ENCODE measurements around the gene BRI3. TPM values are rescaled to one million over a fixed set of nuclear protein-coding genes. Genes with fewer than 3 reads are reported as not detected.
"Not testable (repeated sequence)": the region's sequence is repeated elsewhere in the genome, so short reads cannot be mapped to it uniquely, and the experiment has no call there.

Gene BRI3
- polyA plus RNA-seq, 3 donors: 88.9 to 102 (median 102) TPM

DNA sequence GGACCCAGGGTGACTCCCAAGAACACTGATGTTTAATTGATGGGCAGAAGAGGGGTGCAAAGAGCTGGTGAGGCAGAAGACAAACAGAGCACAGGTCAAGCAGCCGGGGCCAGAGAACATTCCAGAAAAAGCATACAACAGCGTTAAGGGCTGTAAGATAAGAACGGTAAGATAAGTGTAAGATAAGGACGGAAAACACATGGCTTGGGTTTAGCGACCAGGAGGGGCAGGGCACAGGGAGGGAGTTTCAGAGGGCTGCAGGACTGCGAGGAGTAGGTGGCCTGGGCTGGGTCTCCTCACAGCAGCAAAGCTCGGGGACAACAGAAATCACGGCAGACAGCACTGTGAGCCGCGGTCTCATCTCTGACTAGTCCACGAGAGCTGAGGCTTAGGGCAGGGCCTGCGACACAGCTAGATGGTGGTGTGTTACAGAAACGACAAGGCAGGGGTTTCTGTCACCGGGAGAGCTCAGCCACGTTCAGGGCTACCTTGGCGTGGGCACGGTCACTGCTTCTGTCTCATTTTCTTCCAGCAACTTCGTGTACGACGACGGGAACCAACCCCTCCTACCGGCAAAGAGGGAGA, 24.6 kb downstream of the BRI3 start:
- DNase-seq: no peak

DNA sequence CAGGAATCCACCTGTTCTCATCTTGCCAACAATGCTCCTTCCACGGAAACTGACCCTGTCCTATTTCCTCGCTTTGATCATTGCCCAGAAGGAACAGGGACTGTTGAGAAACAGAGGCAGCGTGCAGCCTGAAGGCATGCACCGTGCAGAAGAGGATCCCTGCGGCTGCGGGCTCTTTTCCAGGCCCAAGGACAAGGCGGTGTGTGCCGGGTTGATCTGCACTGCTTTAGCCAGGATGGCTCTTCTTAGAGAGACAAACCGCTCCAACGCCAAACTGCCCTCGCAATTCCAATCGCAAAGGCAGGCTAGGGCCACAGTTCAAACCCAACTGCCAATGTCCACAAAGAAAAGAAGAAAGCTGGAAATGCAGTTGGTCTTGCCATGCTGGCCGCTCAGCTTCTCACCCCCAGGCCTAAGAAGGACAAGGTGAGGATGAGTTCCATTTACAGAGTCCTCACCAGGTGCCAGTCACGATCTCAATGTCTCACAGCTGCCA, 26.5 kb downstream of the BRI3 start:
- no peak for DNase-seq

DNA sequence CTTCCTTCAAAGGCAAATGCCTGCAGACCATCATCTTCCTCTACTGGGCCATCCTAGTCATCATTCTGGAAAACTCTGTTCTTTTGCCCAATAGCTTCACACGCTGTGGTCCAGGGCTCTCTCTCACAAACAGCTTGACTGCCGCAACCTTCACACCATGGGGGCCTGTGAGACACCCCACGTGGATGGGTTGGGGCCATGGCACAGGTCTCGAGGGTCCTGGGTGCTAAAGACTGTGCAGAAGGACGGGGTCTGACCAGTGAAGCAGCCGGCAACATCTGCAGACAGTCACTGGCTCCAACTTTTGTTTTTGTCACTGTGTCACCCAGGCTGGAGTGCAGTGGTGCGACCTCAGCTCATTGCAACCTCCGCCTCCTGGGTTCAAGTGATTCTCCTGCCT, 28.1 kb downstream of the BRI3 start:
- no peak for DNase-seq

DNA sequence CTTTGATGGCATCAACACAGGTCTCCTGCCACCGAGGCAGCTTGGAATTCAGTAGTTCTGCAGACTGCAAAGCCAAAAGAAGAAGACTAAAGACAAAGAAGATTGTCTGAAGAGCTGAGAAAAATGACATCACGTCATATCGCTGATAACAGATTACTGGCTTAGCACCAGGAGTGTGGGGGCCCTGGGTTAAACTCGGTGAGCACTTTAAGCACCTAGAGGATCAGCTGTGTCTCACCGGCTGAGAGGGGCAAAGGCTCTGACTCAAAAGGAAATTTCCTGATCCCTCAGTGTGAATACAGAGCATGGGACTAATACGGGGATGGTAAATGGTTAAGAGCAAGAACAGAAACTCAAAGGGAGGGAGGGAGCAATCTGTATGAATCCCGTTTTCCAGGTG, 30.7 kb downstream of the BRI3 start:
- no peak for DNase-seq

DNA sequence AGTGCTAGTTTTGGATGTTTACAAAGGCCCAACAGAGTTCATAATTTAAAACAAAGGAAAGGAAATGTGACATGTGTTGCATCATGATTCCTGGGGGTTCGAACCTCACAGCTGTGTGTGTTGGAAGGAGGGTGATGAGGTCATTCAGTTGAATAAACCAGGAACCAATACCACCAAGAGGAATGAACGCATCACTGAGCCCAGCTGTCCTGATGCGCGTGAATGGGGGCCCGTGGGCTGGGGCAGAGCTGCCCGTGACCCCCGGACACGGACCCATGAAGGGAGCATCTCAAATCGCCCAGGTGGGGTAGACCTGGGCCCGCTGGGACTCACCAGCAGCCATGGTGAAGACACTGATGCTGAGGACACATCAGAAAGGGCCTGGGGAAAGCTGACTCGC, 33.0 kb downstream of the BRI3 start:
- DNase-seq: no peak

DNA sequence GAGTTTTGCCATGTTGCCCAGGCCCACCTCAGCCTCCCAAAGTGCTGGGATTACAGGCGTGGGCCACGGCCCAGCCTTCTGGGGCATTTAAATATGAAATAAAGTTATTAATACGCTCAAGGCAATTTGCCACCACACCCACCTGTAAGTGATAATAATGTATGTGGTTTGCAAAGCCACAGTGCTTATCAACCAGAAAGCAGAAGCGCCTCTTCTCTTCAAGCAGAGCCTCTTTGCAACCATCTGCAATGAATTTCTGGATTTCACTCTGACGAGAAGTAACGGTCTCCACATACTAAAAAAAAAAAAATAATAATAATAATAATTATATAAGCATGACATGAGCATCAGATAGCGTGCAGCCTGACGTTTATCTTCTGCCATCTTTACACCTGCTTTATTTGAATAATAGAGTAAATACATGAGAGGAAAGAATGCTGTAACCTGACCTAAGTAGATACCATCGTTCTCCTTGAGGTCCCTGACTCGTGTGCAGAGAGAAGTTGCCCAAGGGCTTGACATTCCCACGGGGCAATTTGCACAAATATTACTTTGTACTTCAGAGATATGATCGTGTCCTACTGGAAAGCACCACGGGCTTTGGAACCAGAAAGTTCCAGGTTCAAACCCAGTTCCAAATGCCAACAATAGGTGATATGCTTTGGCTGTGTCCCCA, 34.0 kb downstream of the BRI3 start:
- no peak for DNase-seq

DNA sequence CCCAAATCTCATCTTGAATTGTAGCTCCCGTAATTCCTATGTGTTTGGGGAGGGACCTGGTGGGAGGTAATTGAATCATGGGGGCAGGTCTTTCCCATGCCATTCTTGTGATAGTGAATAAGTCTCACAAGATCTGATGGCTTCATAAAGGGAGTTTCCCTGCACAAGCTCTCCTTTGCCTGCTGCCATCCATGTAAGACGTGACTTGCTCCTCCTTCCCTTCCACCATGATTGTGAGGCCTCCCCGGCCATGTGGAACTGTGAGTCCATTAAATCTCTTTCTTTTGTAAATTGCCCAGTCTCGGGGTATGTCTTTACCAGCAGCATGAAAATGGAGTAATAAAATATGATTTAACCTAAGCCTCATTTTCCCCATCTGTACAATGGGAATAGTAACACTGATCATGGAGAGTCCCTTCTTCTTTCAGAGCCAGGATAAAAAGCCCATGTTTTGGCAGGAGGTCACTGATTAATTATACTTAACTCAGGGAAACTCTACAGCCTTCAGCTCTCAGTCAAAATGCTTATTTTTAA, 34.6 kb downstream of the BRI3 start:
- DNase-seq: not testable (repeated sequence)

DNA sequence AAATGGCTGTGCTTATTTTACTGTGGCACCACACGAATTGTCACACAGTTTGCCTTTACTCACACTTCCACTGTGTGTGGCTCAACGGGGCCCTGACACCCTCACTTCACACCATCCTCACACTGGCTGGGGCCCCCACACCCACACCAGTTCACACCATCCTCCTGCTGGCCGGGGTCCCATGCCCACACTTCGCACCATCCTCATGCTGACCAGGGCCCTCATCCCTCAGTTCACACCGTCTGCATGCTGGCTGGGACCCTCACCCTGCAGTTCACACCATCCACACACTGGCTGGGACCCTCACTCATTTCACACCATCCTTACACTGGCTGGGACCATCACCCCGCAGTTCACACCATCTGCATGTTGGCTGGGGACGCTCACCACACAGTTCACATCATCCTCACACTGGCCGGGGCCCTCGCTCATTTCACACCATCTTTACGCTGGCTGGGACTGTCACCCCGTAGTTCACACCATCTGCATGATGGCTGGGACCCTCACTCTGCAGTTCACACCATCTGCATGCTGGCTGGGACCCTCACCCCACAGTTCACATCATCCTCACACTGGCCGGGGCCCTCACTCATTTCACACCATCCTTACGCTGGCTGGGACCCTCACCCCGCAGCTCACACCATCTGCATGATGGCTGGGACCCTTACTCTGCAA, 36.0 kb downstream of the BRI3 start:
- DNase-seq: no peak

DNA sequence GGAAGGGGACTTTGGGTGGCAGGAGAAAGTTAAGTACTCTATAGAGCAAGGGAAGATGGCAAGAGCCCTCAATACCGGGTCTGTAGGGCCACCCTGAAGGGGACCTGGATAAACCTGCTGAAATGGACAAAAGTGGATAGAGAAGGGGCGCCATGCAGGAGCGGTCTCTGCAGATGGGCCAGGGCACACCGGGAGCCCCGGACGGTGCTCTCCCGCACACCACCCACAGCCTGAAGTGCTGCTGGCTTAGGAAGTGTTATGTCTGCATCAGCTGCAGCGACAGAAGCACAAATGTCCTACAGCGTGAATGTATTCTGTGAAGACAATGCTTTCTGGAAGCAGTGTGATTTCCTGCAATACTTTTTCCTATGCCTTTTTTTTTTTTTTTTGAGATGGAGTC, 37.7 kb downstream of the BRI3 start:
- DNase-seq: no peak

DNA sequence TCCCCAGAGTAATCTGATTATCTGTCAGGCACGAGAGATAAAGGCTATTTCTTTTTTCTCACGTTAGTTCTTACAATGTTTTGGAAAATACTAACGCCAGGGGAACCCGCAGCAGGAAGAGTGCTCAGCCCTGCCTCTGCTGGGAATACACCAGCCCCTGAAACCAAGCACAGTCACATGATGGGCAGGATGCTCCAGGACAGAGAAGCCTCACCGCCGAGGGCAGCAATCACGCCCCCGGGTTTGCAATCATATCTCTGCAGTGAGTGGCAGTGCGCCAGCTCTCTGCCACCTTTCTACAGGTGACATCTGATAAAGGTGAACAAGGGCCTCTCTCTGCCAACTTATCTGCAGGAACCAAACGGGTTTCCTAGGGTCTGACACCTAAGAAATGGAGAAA, 39.8 kb downstream of the BRI3 start:
- DNase-seq: no peak

DNA sequence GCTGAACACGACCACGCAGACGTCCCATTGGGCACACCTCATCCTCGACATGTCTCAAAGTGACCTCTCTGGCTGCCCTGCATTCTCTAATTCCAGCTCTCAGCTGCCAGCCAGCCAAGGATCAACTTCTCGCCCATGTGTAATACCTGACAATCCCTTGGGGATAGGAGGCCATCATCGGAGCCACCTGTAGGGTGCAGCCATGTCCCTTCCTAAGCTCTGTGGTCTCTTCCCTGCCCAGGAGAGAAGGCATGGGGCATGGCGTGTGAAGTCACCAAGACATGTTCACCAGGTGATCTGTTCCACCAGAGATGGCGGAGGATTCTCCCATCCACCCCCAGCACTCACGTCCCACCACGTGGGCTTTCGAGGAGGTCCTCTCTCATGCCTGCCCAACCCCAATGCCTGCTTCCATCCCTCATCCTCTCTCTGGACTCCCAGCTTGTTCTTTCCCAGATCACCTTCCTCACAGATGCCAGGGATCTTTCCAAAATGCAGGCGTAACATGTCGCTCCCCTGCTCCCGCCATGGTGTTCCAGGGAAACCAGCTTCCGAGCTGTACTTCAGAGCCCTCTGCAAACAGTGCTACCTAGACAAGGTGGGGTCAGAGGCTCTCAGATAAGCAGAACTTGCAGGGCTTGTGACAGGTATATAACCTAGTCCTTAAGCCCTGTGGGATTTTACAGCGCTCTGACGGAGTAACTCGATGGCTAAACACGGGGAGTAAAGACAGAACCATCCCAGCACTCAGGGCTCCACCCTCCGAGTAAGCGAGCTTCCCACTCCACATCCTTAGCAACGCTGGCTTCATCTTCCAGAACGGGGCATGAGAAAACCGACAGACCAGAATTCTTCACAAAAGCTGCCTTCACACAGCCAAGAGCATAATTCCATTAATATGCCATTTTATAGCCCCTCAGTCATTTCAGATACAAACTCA, 41.1 kb downstream of the BRI3 start:
- no peak for DNase-seq

DNA sequence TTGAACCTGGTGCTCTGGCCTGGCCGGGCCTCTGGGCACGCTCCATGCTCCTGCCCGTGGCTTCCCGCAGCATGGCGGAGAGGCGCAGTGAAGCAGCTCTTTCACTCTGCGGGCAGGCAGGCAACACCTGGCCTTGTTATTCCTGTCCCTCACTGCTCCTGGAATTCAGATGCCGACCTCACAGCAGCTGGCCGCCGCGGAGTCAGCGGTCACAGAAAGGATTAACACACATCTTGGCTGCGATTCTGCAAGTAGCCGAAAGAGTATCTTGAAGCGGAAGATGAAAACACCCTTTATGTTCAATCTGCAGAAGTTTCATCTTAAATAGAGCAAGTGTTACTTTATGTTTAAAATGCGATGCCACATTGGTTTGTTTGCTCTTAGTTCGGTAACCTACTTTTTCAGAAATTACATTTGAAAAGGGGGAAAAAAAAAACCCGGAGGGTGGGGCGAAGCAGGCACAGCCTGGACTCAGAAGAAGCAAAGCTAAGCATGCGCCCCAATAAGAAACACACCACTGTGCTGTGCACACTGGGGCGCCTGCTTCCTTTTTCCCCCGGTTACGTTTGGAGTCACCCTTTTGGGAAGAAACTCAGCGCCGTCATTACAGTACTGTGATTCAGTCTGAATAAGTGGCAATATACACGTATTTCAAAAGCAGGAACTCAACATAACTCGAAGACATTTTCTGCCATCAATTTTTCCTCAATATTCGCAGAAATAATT, 42.3 kb downstream of the BRI3 start:
- DNase-seq: peak; percentile 23

DNA sequence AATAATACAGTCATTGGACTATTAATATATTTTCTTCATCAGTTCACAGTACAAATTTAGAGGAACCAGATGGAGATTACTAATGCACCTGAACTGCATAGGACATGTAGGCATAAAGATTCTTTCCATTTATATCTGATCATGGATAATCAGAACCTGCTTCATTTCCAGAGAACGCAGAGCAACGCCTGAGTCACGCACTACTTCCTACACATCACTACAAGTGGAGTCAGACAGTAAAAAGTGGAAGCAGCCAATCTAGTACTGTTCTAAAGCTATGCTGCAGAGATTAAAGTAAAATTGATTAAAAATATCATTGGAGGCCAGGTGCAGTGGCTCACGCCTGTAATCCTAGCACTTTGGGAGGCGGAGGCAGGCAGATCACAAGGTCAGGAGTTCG, 43.3 kb downstream of the BRI3 start:
- no peak for DNase-seq

DNA sequence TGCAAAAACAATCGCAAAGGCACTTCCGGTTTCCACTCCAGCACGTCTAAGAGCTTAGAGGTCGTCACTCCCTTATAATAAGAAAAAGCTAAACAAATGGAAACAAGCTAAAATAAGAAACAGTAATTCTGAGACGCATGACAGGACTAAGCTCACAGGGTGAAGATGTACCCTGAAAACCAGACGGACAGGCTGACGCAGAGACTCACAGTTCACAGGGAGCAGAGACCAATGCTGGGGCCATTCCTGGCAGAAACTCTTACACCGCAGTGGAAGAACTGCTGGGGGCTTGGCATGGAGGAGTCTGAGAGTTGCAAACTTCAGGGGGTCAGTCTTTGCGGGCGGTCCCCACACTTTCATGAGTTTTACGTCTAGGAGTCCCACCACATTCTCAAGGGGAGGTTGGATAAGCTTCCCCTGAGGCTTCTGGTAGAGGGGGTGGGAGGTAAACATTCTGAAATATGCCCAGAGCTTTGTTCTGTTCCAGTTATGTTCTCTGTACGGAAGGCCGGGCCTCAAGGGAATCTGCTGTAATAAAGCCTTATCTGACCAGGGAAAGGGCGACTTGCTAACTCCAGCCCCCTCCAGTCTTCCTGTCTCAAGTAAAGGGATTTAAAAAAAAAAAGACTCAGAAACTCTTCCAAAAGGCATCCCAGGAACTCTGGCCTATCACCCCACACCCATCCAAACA, 47.8 kb downstream of the BRI3 start:
- DNase-seq: no peak

DNA sequence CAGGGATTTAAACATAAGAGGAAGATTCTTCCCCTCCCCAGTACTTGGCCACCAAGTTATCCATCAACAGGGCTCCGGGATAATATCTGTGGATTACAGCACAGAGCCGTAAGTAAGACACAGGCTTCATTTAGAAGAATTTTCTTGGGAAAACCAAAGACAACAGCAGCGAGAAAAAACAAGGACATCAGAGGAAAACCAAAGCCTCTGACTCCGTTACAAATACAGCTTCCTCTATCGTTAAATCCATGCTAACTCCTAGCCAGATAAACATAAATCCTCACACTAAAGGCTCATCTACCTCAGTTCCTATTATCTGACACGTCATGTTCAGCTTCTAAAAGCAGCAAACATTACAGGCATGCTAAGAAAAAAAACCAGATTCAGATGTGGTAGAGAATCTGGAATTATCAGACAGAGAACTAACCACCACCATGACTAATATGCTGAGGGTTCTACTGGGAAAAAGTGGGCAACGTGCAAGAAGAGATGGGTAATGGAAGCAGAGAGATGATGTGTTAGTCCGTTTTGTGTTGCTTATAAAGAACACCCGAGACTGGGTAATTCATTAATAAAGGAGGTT, 48.4 kb downstream of the BRI3 start:
- DNase-seq: no peak

DNA sequence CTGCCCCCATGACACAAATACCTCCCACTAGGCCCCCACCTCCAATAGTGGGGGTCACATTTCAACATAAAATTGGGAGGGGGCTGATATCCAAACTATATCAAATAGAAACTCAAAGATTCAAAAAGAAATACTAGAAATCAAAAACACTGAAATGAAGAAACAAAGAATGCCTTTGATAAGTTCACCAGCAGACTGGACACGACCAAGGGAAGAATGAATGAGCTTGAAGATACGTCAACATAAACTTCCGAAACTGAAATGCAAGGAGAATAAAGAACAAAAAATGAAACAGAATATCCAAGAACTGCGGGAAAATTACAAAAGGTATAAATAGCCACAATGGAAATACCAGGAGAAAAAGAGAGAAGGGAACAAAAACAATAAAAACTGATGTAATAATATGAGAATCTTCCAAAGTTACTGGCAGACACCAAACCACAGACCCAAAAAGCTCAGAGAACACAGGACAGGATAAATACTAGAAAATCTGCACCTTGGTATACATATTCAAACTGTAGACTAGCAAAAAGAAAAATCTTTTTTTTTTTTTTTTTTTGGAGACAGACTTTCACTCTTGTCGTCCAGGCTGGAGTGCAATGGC, 49.5 kb downstream of the BRI3 start:
- DNase-seq: no peak

DNA sequence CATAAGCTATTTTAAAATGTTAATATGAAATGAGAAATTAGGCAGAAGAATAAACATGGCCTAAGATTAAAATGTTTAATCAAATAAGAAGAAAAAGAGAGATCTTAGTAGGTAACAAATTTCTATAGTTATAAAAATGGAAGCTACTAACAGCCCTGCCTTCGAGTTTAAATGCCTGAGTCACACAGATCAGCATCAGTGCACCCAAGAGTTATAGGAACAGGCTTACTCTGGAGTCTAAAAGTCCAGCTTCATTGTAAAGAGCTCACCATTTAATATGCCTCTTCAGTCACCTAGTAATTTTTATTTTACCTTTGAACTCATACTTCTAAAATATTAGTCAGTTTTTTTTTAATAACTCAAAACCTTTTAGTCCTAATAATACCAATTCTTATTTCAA, 52.6 kb downstream of the BRI3 start:
- no peak for DNase-seq

DNA sequence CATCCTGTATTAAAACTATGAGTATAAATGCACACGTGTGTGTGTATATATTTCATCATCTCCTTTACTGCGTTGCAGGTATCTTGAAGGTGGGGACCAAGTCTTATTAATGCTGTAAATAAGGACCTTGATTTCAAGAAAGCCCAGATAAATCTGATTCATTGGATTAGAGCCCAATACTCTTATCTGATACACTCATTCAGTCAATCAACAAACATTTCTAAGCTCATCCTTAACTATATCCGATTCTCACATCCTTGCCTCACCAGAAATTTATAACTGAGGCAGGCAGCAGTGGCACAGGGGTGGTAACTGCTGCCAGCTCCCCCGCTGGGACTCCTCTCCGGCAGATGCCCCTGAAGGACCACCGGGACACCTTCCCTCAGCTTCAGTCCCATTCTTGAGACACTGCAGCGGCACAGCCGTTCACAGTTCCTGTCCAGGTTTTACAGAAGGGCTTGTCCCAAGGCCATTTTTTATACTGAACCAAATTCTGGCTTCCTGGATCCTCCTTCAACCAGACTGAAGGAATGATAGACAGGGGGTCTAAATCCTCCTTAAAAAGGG, 54.0 kb downstream of the BRI3 start:
- DNase-seq: no peak

DNA sequence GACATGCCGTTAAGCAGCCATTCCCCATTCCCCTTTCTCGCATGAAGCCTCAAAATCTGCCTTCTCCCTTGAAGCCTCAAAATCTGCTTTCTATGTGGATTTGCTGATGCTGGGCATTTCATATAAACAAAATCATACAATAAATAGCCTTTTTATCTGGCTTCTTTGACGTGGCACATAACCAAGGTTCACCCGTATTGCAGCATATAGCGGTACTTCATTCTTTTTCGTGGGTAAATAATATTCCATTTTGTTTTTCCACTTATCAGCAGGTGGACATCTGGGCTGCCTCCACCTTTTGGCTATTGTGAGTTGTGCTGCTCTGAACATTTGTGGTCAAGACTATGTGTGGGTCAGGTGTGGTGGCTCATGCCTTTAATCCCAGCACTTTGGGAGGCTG, 57.0 kb downstream of the BRI3 start:
- no peak for DNase-seq
